GM21619 (cell line): ENCODE results near the gene BCL2.

ENCODE experiments used
- ATAC-seq: cut with Tn5 transposase; IDR thresholded peaks from one replicate; pipeline ENCODE4 v1.9.1; 2021; ENCODE audit not compliant: unreplicated experiment

BCL2 gene

GRCh38 chr18:63311118-63312018, 8.2 kb downstream of the BCL2 start:
- peak; percentile 67 for ATAC-seq

DNA sequence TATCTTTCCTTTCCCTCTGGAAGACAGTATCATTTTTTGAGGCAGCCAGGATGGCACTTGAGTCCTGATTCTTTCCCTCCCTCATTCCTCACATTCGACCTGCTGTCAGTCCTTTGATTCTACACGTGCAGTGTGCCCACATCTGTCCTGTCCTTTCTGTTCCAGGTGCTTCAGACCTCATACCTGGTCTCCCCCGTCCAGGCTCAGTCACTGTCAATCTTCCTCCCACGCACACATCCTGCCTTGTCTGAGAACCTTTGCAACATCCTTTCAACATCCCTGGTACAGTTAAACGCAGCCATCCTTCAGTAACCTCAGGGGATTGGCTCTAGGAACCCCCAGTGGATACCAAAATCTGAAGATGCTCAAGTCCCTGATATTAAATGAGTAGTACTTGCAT, 10.1 kb downstream of the BCL2 start:
- ATAC-seq, result no peak

- ATAC-seq, result no peak
Measured at GRCh38 chr18:63307551-63308200, 11.9 kb downstream of the BCL2 start.

DNA sequence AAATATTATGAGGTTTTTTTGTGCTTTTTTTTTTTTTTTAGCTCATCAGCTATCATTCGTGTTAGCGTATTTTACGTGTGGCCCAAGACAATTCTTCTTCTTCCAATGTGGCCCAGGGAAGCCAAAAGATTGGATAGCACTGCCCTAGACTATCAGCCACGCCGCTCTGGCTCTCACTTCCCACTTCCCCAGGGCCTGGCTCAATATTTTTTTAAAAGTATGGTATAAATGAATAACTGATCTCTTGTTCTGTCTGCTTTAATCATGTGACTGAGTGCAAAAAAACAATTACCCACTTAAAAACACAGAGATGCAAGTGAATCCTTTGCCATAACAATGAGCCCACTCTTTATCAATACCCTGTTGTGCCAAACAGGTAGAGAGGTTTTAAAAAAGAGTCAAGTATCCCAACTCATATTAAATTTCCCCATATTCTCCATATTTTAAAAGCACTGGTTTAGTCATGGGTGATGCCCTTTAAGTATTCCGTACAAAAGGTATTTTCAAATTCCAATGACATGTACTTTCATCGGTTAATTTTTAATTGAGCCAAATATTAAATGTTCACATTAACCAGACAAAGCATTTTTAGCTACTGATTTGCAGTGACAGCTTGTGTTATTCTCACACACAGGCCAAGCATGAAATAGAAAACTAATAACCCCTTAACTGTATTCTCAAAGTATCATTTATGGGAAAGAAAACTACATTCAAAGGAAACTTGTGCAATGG, 12.6 kb downstream of the BCL2 start:
- ATAC-seq, result no peak

DNA sequence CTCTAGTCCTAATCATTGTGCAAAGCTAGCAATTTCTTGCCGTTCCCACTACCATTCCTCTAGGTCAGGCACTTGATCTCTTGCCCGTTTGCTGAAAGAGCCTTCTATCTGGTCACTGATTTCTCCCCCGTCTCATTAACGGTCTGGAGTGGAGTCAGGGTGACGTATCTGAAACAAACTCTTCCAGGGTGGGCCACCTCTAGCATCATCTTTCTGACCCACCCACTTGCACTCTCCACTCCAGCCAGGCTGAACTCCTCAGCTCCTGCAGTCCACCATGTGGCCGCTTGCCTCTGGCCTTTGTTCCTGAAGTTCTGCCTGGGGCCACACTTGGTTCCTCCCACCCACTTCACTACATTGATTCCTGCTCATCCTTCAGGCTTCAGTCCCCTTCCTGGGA, 13.3 kb downstream of the BCL2 start:
- ATAC-seq, result no peak

DNA sequence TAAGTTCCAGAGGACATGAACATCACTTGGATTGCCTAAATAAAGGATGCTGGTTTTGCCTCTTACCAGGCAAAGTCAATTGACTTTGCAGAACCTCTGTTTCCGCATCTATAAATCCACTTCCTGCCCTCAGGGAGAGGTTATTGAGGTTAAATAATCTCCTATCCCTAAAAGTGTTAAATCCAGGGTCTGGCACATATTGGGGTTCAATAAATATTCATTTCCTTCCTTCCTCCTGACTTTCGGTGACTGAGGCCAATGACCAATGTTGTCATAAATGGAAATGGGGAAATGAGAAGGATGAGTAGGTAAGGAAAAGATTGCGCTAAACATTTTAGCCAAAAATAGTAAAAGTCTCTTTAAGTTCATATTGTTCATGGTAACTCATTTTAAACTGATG, 16.0 kb downstream of the BCL2 start:
- no peak for ATAC-seq

DNA sequence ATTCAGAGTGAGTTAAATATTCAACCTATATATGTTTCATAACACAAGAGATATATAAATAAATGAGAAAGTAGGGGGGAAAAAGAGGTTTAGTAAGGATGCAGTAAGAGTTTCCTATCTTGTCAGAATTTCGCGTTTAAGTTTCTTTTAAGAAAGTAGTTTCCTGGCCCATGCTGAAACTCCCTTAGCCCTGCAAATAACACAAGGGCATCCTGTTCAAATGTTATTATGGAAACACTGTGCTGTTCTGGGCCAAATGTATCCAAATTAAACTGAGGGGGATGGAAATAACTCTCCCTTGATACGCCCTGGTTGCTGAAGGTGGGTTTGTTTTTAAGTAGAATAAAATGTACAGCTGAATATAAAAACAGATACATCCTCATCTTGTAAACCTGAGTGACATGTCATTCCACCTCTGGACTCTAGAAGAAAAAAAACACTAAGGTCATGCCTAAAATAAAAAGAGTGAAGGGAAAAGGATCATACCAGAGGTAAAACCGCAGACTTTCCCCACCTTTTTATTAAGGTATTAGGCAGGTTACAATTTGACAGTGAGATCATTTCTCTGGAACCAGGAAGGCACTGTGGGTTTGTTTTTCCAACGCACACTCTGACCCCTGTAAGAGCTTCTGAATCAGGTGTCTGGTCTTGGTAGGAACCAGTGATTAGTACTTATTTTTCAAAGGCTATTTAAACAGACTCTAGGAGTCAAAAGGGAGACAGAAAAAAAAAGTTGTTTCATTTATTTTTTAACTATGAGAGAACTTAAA, 16.7 kb downstream of the BCL2 start:
- ATAC-seq, result no peak

GRCh38 chr18:63302220-63302619, 17.3 kb downstream of the BCL2 start:
- no peak for ATAC-seq

DNA sequence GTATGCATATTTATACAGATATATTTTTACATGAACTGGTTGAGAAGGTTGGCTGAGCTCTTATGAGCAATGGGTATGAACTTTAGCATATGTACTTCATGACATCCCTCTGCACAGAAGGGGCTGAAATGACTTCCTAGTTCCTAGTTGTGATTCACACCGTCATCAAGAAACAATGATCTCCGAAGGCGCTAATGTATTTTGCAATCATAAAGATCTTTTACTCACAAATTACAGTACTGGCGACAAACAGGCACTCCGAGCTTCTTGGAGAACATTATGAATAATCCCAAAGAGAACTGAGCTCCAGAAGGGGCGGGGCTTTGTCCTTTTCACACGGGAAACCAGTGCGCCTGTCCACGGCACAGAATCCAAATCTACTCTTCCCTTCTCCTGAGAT, 18.1 kb downstream of the BCL2 start:
- ATAC-seq, result no peak

DNA sequence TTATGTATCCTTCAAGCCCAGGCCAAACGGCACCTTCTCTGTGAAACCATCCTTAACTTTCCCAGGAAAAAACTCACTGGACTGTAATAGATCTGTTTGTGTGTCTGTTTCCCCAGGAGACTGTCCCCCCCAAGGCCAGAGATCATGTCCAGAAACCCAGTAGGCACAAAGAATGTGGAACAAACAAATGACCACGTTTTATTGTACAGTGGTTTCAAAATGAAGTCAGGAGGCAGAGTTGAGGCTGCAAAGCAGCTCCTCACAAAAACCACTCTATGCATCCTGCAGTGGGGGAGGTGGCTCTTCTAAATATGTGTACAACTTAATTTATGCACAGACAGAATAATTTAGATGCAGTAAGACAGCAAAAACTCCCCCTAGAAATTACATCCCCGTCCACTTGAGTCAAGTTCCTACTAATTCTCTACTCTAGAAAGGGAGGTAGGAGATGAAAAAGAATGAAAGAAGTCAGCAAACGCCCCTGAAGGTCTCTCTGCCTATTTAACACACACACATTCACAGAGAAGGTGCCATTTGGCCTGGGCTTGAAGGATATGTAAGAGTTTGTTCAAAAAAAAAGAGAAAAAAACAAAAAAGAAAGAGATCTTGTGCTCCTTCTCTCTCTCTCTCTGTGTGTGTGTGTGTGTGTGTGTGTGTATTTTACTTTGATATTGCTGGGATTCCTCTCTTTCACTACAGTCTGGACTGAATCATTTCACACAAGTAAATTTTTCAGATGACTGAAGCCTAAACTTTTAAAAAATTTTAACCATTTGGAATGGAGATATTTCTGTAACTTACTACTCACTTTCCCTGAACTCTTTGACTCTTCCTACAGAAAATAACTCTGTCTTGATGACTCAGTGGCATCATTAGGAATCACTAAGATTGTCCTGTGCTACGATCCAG, 19.5 kb downstream of the BCL2 start:
- peak; percentile 69 for ATAC-seq

DNA sequence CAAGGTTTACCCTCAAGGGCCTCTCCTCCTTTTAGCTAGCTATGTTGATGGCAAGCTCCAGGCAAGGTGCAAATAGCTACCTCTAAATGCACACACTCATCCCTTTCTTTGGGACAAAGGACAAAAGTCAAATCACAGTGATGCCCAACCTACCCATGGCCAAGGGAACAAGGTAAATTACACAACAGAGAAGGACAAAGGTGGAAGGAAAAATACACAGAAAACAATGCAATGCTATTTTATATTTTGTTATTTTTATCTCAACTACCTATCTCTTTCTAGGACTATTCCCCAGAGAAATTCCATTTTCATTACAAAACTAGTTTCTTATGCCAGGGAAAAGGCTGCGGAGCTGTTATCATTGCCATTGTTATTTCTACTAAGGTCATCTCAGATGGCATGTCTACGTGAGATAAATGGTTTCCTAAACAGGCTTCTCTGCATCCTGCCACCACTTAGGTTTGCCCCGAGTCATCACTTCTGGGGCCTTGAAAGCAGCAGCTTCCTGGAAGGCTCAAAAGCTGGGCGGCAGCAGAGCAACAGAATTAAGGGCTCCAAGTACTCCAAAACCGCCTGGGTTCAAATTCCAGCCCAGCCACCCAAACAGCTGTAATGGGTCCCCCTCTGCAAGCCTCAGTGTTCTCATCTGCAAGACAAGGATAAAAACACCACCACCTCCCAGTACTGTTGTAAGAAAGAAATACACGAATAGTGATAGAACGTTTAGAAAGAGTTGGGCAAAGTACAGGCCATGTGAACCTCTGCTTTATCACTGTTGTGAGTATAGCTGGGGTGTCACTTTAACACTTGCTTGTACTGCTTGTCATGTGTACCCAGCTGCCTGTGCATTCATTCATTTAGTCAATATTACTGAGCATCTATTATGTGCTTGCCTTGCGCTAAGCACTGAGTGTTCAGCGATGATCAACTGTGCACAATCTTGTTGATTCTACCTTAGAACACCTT, 20.9 kb downstream of the BCL2 start:
- no peak for ATAC-seq

DNA sequence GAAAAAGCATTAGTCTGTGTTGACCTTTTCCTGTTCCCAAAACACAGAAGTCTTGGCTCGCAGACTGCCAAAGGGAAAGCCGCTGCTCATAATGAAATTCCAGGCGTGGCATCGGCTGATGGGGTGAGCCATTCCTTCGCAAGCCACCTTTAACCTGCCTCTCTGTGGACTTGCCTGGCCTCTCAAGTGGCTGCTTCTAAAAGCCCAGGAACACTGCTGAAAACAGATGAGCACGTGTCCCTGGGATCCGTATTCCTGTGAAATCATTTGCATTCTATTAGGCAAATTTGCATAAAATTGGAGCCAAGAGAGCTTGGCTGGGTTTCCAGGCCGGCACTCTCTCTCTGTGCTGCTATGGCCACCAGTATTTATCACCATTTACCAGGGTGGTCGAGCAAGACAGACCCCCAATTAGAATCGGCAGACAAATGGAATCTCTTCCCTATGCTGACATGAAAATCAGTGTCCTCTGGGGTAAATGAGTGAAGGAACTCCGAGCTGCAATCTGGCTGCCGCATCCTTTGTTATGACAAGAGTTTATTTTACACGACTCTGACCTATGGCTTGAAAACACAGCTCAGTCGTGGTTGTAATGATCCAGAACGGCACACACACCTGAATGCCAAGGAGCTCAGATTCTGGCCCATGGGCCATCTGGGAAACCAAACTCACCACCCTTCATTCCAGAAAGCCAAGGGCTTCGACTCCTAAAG, 21.7 kb downstream of the BCL2 start:
- ATAC-seq, result no peak

- no peak for ATAC-seq
Measured at GRCh38 chr18:63293935-63294334, 25.6 kb downstream of the BCL2 start.

DNA sequence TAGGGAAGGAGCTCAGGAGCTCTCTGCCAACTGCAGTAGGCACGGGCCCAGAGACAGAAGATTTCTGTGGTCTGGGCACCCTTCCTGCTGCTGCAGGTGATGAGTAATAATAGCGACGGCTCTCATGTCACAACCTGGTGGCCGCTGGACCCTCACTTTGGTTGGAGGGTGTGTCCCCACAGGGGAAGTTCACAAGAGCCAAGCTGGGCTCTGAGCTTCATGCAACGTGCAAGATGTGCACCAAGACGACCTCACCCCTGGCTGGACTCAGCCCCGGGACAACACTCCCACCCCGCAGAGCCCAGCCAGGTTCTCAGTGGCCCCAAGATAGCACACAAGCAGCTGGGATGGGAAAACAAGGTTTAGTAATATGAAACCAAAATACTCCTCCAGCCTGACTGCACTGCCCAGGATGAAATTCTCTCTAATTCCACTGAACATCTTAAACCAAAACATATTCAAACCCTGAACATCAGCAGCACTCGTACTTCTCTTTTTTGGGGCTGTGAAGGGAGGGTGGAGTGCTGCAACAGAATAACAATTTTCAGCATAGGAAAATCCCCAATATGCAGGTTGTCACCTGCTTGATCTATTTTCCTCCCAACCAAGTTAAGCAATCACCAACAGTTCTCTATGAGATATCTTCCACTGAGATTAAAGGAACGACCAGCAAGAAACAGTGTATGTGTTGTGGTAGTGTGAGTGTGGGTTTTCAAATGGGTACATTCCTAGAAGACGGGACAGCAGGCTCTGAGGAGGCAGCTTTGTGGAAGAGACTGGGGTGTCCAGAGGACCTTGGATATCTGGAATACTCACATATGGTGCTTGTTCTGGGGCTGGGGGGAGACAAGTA, 26.5 kb downstream of the BCL2 start:
- ATAC-seq, result peak; percentile 59

DNA sequence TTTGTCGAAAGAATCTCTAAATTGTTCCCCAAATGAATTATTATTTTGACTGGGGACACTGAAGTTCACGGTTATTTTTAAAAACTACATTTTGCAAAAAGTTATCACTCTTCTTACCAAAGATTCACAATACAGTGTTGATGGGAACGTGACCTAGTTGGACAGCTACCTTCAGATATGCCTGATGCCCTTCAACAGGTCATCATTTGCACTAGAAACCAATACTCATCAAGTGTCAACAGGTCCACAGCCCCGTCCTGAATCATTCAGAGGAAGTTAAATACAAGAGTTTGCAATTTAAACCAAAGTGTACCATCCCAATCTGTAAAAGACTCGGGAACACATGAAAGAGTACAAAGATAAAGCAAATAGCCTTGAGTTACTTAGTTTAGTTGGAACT, 28.3 kb downstream of the BCL2 start:
- no peak for ATAC-seq

- ATAC-seq, result no peak
Measured at GRCh38 chr18:63290821-63291200, 28.8 kb downstream of the BCL2 start.

- no peak for ATAC-seq
Measured at GRCh38 chr18:63290166-63290820, 29.3 kb downstream of the BCL2 start.
